A549 (cell line): Measurements from ENCODE around the gene USP36.

Source experiments
- HDAC2 ChIP-seq: fragments of 200-600 bp; sonication (generic); IDR thresholded peaks from 2 replicates; pipeline ENCODE4 v1.6.1; 2016
- HOXA7 ChIP-seq: fragments of 250-450 bp; sonication (Bioruptor Pico); IDR thresholded peaks from 2 replicates; pipeline ENCODE4 v1.5.0; 2020; ENCODE audit warnings: mild to moderate bottlenecking, moderate library complexity
- KDM1A ChIP-seq: fragments of 200-600 bp; sonication (generic); IDR thresholded peaks from 2 replicates; pipeline ENCODE4 v1.6.1; 2016; ENCODE audit warnings: low read depth, mild to moderate bottlenecking
- PHF8 ChIP-seq: fragments of 200-600 bp; sonication (generic); IDR thresholded peaks from 2 replicates; pipeline ENCODE4 v1.6.1; 2016; ENCODE audit warnings: low read depth, mild to moderate bottlenecking, antibody characterized with exemption, moderate library complexity, borderline replicate concordance
- POLR2A ChIP-seq: IDR thresholded peaks from 2 replicates; pipeline ENCODE4 v1.6.1; 2012; ENCODE audit warnings: mild to moderate bottlenecking, low read length
- RAD21 ChIP-seq, 2 experiments: fragments of >200 bp in 1 of 2; sonication (Bioruptor Twin) in 1 of 2; formaldehyde crosslinking in 1 of 2; IDR thresholded peaks in 1 of 2; conservative IDR thresholded peaks in 1 of 2; 2 replicates in 1 of 2; 3 replicates in 1 of 2; pipeline ENCODE4 v1.6.1; 2012 to 2018; ENCODE audit warnings: inconsistent platforms in 1 of 2
- TF ChIP-seq, protein P1 (sequence below): fragments of >200 bp; sonication (Bioruptor Twin); formaldehyde crosslinking; IDR thresholded peaks from 3 replicates; pipeline ENCODE4 v1.6.1; 2016
- TF ChIP-seq, protein P2 (sequence below): fragments of >200 bp; sonication (Bioruptor Twin); formaldehyde crosslinking; IDR thresholded peaks from 3 replicates; pipeline ENCODE4 v1.5.1; 2016
- TF ChIP-seq, protein P3 (sequence below): fragments of 150-350 bp; IDR thresholded peaks from 2 replicates; pipeline ENCODE4 v1.6.1; 2014; ENCODE audit warnings: low read depth, mild to moderate bottlenecking, low read length
- TF ChIP-seq, protein P4 (sequence below): IDR thresholded peaks from 2 replicates; pipeline ENCODE4 v1.6.1; 2012
- TF ChIP-seq, protein P5 (sequence below): fragments of 450-650 bp; IDR thresholded peaks from 2 replicates; pipeline ENCODE4 v1.6.1; 2014; ENCODE audit warnings: antibody characterized with exemption

DNA sequence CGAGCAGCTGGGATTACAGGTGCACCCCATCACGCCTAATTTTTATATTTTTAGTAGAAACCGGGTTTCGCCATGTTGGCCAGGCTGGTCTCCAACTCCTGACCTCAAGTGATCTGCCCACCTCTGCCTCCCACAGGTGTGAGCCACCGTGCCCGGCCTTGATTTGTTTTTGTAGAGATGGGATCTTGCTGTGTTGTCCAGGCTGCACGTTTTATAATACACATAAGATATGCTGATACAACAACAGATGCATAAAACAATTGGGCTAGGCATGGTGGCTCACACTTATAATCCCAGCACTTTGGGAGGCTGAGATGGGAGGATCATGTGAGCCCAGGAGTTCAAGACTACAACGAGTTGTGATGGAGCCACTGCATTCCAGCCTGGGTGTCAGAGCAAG, 6.0 kb downstream of the USP36 start:
- TF ChIP-seq RAD21 (conservative IDR thresholded peaks at IDR 0.05 in 1 of 2, IDR thresholded peaks at IDR 0.05 in 1 of 2) (no peak), KDM1A (no peak), HDAC2 (no peak), HOXA7 (no peak), PHF8 (no peak), POLR2A (no peak)
- TF ChIP-seq, protein P1, sequence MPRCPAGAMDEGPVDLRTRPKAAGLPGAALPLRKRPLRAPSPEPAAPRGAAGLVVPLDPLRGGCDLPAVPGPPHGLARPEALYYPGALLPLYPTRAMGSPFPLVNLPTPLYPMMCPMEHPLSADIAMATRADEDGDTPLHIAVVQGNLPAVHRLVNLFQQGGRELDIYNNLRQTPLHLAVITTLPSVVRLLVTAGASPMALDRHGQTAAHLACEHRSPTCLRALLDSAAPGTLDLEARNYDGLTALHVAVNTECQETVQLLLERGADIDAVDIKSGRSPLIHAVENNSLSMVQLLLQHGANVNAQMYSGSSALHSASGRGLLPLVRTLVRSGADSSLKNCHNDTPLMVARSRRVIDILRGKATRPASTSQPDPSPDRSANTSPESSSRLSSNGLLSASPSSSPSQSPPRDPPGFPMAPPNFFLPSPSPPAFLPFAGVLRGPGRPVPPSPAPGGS, result no peak
- TF ChIP-seq, protein P2, sequence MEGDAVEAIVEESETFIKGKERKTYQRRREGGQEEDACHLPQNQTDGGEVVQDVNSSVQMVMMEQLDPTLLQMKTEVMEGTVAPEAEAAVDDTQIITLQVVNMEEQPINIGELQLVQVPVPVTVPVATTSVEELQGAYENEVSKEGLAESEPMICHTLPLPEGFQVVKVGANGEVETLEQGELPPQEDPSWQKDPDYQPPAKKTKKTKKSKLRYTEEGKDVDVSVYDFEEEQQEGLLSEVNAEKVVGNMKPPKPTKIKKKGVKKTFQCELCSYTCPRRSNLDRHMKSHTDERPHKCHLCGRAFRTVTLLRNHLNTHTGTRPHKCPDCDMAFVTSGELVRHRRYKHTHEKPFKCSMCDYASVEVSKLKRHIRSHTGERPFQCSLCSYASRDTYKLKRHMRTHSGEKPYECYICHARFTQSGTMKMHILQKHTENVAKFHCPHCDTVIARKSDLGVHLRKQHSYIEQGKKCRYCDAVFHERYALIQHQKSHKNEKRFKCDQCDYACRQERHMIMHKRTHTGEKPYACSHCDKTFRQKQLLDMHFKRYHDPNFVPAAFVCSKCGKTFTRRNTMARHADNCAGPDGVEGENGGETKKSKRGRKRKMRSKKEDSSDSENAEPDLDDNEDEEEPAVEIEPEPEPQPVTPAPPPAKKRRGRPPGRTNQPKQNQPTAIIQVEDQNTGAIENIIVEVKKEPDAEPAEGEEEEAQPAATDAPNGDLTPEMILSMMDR, result no peak
- TF ChIP-seq, protein P3, sequence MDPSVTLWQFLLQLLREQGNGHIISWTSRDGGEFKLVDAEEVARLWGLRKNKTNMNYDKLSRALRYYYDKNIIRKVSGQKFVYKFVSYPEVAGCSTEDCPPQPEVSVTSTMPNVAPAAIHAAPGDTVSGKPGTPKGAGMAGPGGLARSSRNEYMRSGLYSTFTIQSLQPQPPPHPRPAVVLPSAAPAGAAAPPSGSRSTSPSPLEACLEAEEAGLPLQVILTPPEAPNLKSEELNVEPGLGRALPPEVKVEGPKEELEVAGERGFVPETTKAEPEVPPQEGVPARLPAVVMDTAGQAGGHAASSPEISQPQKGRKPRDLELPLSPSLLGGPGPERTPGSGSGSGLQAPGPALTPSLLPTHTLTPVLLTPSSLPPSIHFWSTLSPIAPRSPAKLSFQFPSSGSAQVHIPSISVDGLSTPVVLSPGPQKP, result no peak
- TF ChIP-seq, protein P4, sequence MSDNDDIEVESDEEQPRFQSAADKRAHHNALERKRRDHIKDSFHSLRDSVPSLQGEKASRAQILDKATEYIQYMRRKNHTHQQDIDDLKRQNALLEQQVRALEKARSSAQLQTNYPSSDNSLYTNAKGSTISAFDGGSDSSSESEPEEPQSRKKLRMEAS, result no peak
- TF ChIP-seq, protein P5, sequence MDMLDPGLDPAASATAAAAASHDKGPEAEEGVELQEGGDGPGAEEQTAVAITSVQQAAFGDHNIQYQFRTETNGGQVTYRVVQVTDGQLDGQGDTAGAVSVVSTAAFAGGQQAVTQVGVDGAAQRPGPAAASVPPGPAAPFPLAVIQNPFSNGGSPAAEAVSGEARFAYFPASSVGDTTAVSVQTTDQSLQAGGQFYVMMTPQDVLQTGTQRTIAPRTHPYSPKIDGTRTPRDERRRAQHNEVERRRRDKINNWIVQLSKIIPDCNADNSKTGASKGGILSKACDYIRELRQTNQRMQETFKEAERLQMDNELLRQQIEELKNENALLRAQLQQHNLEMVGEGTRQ, result no peak
